K562 treated with DMSO at 1 percent for 24 hours (cell line): Measurements from ENCODE around the gene SOD1. TPM values are rescaled to one million over a fixed set of nuclear protein-coding genes. Genes with fewer than 3 reads are reported as not detected.

Experiments used
- total RNA-seq: library from RNA; unstranded; fragments of 300-600 nt; gene quantifications from 2 replicates; pipeline ENCODE4 v1.2.3, GENCODE V29; 2022; ENCODE audit warnings: low read depth; ENCODE audit not compliant: insufficient read depth

SOD1 gene
- total RNA-seq: 338 and 402 TPM in 2 replicates

DNA sequence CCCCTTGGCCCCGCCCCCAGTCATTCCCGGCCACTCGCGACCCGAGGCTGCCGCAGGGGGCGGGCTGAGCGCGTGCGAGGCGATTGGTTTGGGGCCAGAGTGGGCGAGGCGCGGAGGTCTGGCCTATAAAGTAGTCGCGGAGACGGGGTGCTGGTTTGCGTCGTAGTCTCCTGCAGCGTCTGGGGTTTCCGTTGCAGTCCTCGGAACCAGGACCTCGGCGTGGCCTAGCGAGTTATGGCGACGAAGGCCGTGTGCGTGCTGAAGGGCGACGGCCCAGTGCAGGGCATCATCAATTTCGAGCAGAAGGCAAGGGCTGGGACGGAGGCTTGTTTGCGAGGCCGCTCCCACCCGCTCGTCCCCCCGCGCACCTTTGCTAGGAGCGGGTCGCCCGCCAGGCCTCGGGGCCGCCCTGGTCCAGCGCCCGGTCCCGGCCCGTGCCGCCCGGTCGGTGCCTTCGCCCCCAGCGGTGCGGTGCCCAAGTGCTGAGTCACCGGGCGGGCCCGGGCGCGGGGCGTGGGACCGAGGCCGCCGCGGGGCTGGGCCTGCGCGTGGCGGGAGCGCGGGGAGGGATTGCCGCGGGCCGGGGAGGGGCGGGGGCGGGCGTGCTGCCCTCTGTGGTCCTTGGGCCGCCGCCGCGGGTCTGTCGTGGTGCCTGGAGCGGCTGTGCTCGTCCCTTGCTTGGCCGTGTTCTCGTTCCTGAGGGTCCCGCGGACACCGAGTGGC is at the start of gene SOD1:
Gene SOD1, plus strand, starts transcription at position 158 of the 723 bp plus-strand sequence. Its CDS starts 77 bp downstream, at position 235.

Other genes starting within 250 kb of the SOD1 start
- 21.4 and 24.1 TPM in 2 replicates for gene SCAF4, start 72.4 kb downstream of the SOD1 start, total RNA-seq
- not detected in 2 replicates for gene HUNK, start 213.3 kb downstream of the SOD1 start, total RNA-seq